Keratinocyte (primary cell): ENCODE data around the gene ENKD1. TPM values are rescaled to one million over a fixed set of nuclear protein-coding genes. Genes with fewer than 3 reads are reported as not detected.

Experiments
- DNase-seq: peaks from one replicate; pipeline ENCODE4 v3.0.0-alpha.2; 2011; ENCODE audit warnings: low read depth, missing footprints, low spot score
- FAIRE-seq: peaks from 2 replicates; lab custom pipeline; 2011; peaks lifted over from hg19 to GRCh38; lab: Jason Lieb, UNC
- H2AFZ ChIP-seq: 2 replicates; pipeline ENCODE4 v1.6.0; 2012; ENCODE audit warnings: low read length, control low read depth, inconsistent platforms; ENCODE audit not compliant: control insufficient read depth
- H3K27ac ChIP-seq: 2 replicates; pipeline ENCODE4 v1.5.1; 2011; ENCODE audit warnings: low read length; ENCODE audit not compliant: control insufficient read depth, insufficient read depth
- H3K27me3 ChIP-seq: 3 replicates; pipeline ENCODE4 v1.6.0; 2011; ENCODE audit warnings: low read length; ENCODE audit not compliant: control insufficient read depth, insufficient read depth; ENCODE audit errors: extremely low read depth
- H3K36me3 ChIP-seq, 2 experiments: 2 replicates in 1 of 2; 3 replicates in 1 of 2; pipeline ENCODE4 v1.5.1; 2011; ENCODE audit warnings: low read length in 2 of 2, mild to moderate bottlenecking in 1 of 2; ENCODE audit not compliant: control insufficient read depth in 2 of 2, insufficient read depth in 2 of 2; ENCODE audit errors: extremely low read depth in 1 of 2
- H3K4me1 ChIP-seq: 3 replicates; pipeline ENCODE4 v1.5.1; 2011; ENCODE audit warnings: low read length; ENCODE audit not compliant: control insufficient read depth, insufficient read depth; ENCODE audit errors: extremely low read depth
- H3K4me2 ChIP-seq: 3 replicates; pipeline ENCODE4 v1.6.0; 2011; ENCODE audit warnings: low read depth, low read length; ENCODE audit not compliant: control insufficient read depth, insufficient read depth; ENCODE audit errors: extremely low read depth
- H3K4me3 ChIP-seq, 3 experiments: fragments of 200-600 bp in 1 of 3; sonication (generic) in 1 of 3; 2 replicates in 2 of 3; 3 replicates in 1 of 3; pipeline ENCODE4 v1.5.1; 2011 to 2016; ENCODE audit warnings: low read length in 3 of 3, mild to moderate bottlenecking in 3 of 3, control low read depth in 2 of 3, inconsistent platforms in 1 of 3, low read depth in 1 of 3, mixed read lengths in 1 of 3, mixed run types in 1 of 3, moderate library complexity in 1 of 3; ENCODE audit not compliant: control insufficient read depth in 2 of 3, insufficient read depth in 2 of 3; ENCODE audit errors: extremely low read depth in 1 of 3
- H3K79me2 ChIP-seq: 2 replicates; pipeline ENCODE4 v1.6.0; 2012; ENCODE audit warnings: low read length; ENCODE audit not compliant: control insufficient read depth, insufficient read depth
- H3K9ac ChIP-seq: 3 replicates; pipeline ENCODE4 v1.6.0; 2011; ENCODE audit warnings: low read length; ENCODE audit not compliant: control insufficient read depth, insufficient read depth; ENCODE audit errors: extremely low read depth
- H3K9me1 ChIP-seq: 3 replicates; pipeline ENCODE4 v1.6.0; 2011; ENCODE audit warnings: low read length; ENCODE audit not compliant: control insufficient read depth, insufficient read depth; ENCODE audit errors: extremely low read depth
- H3K9me3 ChIP-seq: 2 replicates; pipeline ENCODE4 v1.5.1; 2012; ENCODE audit warnings: low read depth, low read length; ENCODE audit not compliant: control insufficient read depth
- H4K20me1 ChIP-seq: 3 replicates; pipeline ENCODE4 v1.6.0; 2011; ENCODE audit warnings: low read length; ENCODE audit not compliant: control insufficient read depth, insufficient read depth; ENCODE audit errors: extremely low read depth
- EZH2 ChIP-seq: IDR thresholded peaks from one replicate; pipeline ENCODE4 v1.6.1; 2012; ENCODE audit warnings: inconsistent platforms, mild to moderate bottlenecking, low read length, moderate library complexity
- dilution Hi-C: fragments of 300-500 bp; cut with MboI; formaldehyde crosslinking; loops from one replicate; pipeline ENCODE4 v1.7.0; 2020; ENCODE audit warnings: low sequenced_read_pairs; ENCODE audit not compliant: extremely low pct_ligation_motif_present
- polyA plus RNA-seq, 5 experiments: library from polyadenylated mRNA; depleted of rRNA in 3 of 5; stranded (reverse) in 3 of 5; stranded (forward) in 1 of 5; unstranded in 1 of 5; fragments of >200 nt; gene quantifications; 1 replicate in 1 of 5; 2 replicates in 3 of 5; 3 replicates in 1 of 5; pipeline versions ENCODE4 v1.2.1 to v1.2.3, GENCODE V29; 2011 to 2012; ENCODE audit warnings: missing spikeins in 2 of 5, low read depth in 1 of 5, low replicate concordance in 1 of 5
- TF ChIP-seq, protein P1 (sequence below), 3 experiments: IDR thresholded peaks in 1 of 3; conservative IDR thresholded peaks in 1 of 3; optimal IDR thresholded peaks in 1 of 3; 2 replicates in 2 of 3; 3 replicates in 1 of 3; pipeline versions ENCODE3 to v1.5.1; 2011; ENCODE audit warnings: low read length in 3 of 3, mild to moderate bottlenecking in 3 of 3, moderate library complexity in 2 of 3, control low read depth in 1 of 3, inconsistent platforms in 1 of 3; ENCODE audit not compliant: insufficient read depth in 2 of 3; ENCODE audit errors: extremely low read depth in 1 of 3

ENKD1 gene
- polyA plus RNA-seq, 1 donor (not counting 4 experiments of a cell fraction or from before 2014, with no cell fraction given) = 4.4 TPM

GRCh38 chr16:67664258-67664657 is 2.3 kb downstream of the ENKD1 start:
- no peak overlapping the region for H3K4me3 ChIP-seq
- H4K20me1 ChIP-seq = no peaks in the 10 kb centered on the region
- no peak overlapping the region for H2AFZ ChIP-seq
- no peak for FAIRE-seq
- TF ChIP-seq, protein P1, sequence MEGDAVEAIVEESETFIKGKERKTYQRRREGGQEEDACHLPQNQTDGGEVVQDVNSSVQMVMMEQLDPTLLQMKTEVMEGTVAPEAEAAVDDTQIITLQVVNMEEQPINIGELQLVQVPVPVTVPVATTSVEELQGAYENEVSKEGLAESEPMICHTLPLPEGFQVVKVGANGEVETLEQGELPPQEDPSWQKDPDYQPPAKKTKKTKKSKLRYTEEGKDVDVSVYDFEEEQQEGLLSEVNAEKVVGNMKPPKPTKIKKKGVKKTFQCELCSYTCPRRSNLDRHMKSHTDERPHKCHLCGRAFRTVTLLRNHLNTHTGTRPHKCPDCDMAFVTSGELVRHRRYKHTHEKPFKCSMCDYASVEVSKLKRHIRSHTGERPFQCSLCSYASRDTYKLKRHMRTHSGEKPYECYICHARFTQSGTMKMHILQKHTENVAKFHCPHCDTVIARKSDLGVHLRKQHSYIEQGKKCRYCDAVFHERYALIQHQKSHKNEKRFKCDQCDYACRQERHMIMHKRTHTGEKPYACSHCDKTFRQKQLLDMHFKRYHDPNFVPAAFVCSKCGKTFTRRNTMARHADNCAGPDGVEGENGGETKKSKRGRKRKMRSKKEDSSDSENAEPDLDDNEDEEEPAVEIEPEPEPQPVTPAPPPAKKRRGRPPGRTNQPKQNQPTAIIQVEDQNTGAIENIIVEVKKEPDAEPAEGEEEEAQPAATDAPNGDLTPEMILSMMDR (optimal IDR thresholded peaks at IDR 0.05 in 1 of 3, IDR thresholded peaks at IDR 0.05 in 1 of 3, conservative IDR thresholded peaks at IDR 0.05 in 1 of 3; ENCODE audit: extremely low read depth in 1 of 3, insufficient read depth in 2 of 3, low read length in 3 of 3) = no peak
- TF ChIP-seq EZH2 = no peak
- H3K4me1 ChIP-seq = peaks cover 15% of the 10 kb centered on the region
- dilution Hi-C loops = no loop called here
- no peak overlapping the region for H3K4me2 ChIP-seq
- H3K79me2 ChIP-seq = peaks cover 6% of the 10 kb centered on the region
- no peak overlapping the region for H3K9ac ChIP-seq
- H3K9me1 ChIP-seq = no peaks in the 10 kb centered on the region
- no peak for DNase-seq
- peaks cover 1 to 5% of the 10 kb centered on the region in 2 experiments for H3K36me3 ChIP-seq
- no peak overlapping the region for H3K27ac ChIP-seq
- no peaks in the 10 kb centered on the region for H3K9me3 ChIP-seq
- no peaks in the 10 kb centered on the region for H3K27me3 ChIP-seq

DNA sequence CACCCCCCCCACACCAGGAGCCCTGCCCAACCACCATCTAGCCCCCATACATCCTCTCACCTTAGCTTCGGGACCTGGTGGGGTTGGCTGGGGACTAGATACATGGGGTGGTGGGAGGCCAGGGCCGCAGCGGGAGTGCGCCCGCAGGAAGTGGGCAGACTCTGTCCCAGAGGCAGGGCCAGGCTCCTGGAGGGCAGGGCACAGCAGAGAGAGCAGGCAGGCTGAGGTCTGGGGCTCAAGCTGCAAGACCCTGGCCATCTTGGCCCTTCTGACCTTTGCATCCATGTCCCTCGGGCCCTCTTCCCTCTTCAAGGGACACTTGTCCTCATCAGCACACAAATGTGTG is 2.7 kb downstream of the ENKD1 start:
- dilution Hi-C loops = no loop called here
- Histone ChIP-seq H3K79me2 (peaks cover 10% of the 10 kb centered on the region), H3K9me1 (no peaks in the 10 kb centered on the region), H3K36me3 (peaks cover 1 to 6% of the 10 kb centered on the region in 2 experiments), H3K9me3 (no peaks in the 10 kb centered on the region), H2AFZ (no peak overlapping the region), H3K27ac (no peak overlapping the region), H3K4me1 (peaks cover 19% of the 10 kb centered on the region), H3K27me3 (no peaks in the 10 kb centered on the region), H3K4me2 (no peak overlapping the region), H3K4me3 (no peak overlapping the region), H3K9ac (no peak overlapping the region), H4K20me1 (no peaks in the 10 kb centered on the region)
- DNase-seq = no peak
- no peak for FAIRE-seq
- no peak for TF ChIP-seq EZH2
- TF ChIP-seq, protein P1 (optimal IDR thresholded peaks at IDR 0.05 in 1 of 3, IDR thresholded peaks at IDR 0.05 in 1 of 3, conservative IDR thresholded peaks at IDR 0.05 in 1 of 3; ENCODE audit: extremely low read depth in 1 of 3, insufficient read depth in 2 of 3, low read length in 3 of 3) = no peak
